ENCODE data around the gene CSNK2A3.
A peak's percentile ranks its signal among the peaks of the same experiment; 100 is the strongest.
"Not testable (repeated sequence)": the region's sequence is repeated elsewhere in the genome, so short reads cannot be mapped to it uniquely, and the experiment has no call there.

The CSNK2A3 gene

GRCh38 chr11:11352878-11353277, at the start of gene CSNK2A3:
Gene CSNK2A3, minus strand, starts transcription at chr11:11353250. Its CDS starts 131 bp downstream, at chr11:11353119.
- DNase-seq: not testable (repeated sequence)

GRCh38 chr11:11401960-11402535, 49.0 kb upstream of the CSNK2A3 start:
- no peak for DNase-seq

GRCh38 chr11:11400635-11401232, 47.7 kb upstream of the CSNK2A3 start:
- DNase-seq: no peak

GRCh38 chr11:11400121-11400520, 47.1 kb upstream of the CSNK2A3 start:
- DNase-seq: no peak

GRCh38 chr11:11397781-11398180, 44.7 kb upstream of the CSNK2A3 start:
- no peak for DNase-seq

- DNase-seq: no peak
These were observed 44.0 kb upstream of the CSNK2A3 start for GRCh38 chr11:11397036-11397415.

- no peak for DNase-seq
These were observed 43.4 kb upstream of the CSNK2A3 start for GRCh38 chr11:11396301-11397035.

- DNase-seq: no peak
These were observed 42.1 kb upstream of the CSNK2A3 start for GRCh38 chr11:11395126-11395525.

- no peak for DNase-seq
These were observed 41.2 kb upstream of the CSNK2A3 start for GRCh38 chr11:11394241-11394640.

- no peak for DNase-seq
These were observed 38.9 kb upstream of the CSNK2A3 start for GRCh38 chr11:11391796-11392463.

GRCh38 chr11:11391169-11391568, 38.1 kb upstream of the CSNK2A3 start:
- DNase-seq: no peak

- no peak for DNase-seq
These were observed 37.2 kb upstream of the CSNK2A3 start for GRCh38 chr11:11390068-11390771.

- no peak for DNase-seq
These were observed 36.2 kb upstream of the CSNK2A3 start for GRCh38 chr11:11389238-11389637.

- no peak for DNase-seq
These were observed 34.7 kb upstream of the CSNK2A3 start for GRCh38 chr11:11387622-11388305.

GRCh38 chr11:11387207-11387606, 34.2 kb upstream of the CSNK2A3 start:
- no peak for DNase-seq

- no peak for DNase-seq
These were observed 31.8 kb upstream of the CSNK2A3 start for GRCh38 chr11:11384829-11385228.

GRCh38 chr11:11383995-11384394, 30.9 kb upstream of the CSNK2A3 start:
- no peak for DNase-seq

GRCh38 chr11:11382858-11383532, 29.9 kb upstream of the CSNK2A3 start:
- peak; percentile 61 for DNase-seq

- DNase-seq: no peak
These were observed 28.5 kb upstream of the CSNK2A3 start for GRCh38 chr11:11381471-11382105.

- DNase-seq: no peak
These were observed 27.8 kb upstream of the CSNK2A3 start for GRCh38 chr11:11380883-11381282.

GRCh38 chr11:11380340-11380739, 27.3 kb upstream of the CSNK2A3 start:
- no peak for DNase-seq
